Uterus (tissue), 4 donors: ENCODE measurements around the gene SIRPD. TPM values are rescaled to one million over a fixed set of nuclear protein-coding genes. Genes with fewer than 3 reads are reported as not detected.

ENCODE experiments used
- DNase-seq, 2 donors: peaks; one replicate each; pipeline ENCODE4 v3.0.0-alpha.2; 2019 to 2020
- H3K27ac ChIP-seq, 2 donors: fragments of 200-600 bp; sonication (generic); 1 replicate in 1 of 2; 2 replicates in 1 of 2; pipeline ENCODE4 v1.5.1; 2016 to 2018
- H3K27me3 ChIP-seq, 2 donors: fragments of 200-600 bp; sonication (generic); one replicate each; pipeline ENCODE4 v1.5.1; 2018 to 2019; ENCODE audit warnings: control low read depth in 1 of 2
- H3K36me3 ChIP-seq, 2 donors: fragments of 200-600 bp; sonication (generic); one replicate each; pipeline ENCODE4 v1.5.1; 2019; ENCODE audit warnings: control low read depth in 1 of 2
- H3K4me1 ChIP-seq, 2 donors: fragments of 200-600 bp; sonication (generic); one replicate each; pipeline ENCODE4 v1.5.1; 2018 to 2019; ENCODE audit warnings: control low read depth in 1 of 2
- H3K4me3 ChIP-seq, 2 donors: fragments of 200-600 bp; sonication (generic); 1 replicate in 1 of 2; 2 replicates in 1 of 2; pipeline ENCODE4 v1.5.1; 2018 to 2019; ENCODE audit warnings: mild to moderate bottlenecking in 1 of 2
- H3K9me3 ChIP-seq, 2 donors: fragments of 200-600 bp; sonication (generic); one replicate each; pipeline ENCODE4 v1.5.1; 2019; ENCODE audit warnings: control low read depth in 1 of 2
- CTCF ChIP-seq, 4 experiments: fragments of 200-600 bp in 2 of 4; fragments of 450-650 bp in 2 of 4; sonication (generic) in 2 of 4; IDR thresholded peaks; one replicate each; pipeline ENCODE4 v1.5.1; 2016 to 2019; ENCODE audit warnings: antibody characterized with exemption in 4 of 4, mild to moderate bottlenecking in 2 of 4, moderate library complexity in 1 of 4
- POLR2A ChIP-seq, 2 donors: fragments of 450-650 bp; IDR thresholded peaks; one replicate each; pipeline ENCODE4 v1.6.1; 2016; ENCODE audit warnings: antibody characterized with exemption in 2 of 2, mild to moderate bottlenecking in 1 of 2, moderate library complexity in 1 of 2
- intact Hi-C: fragments of 100-400 bp; cut with DNase I; formaldehyde crosslinking; loops from one replicate; pipeline ENCODE4 v1.15.1; 2023; ENCODE audit warnings: low total_unique reads
- total RNA-seq, 4 donors: library from RNA; depleted of rRNA in 3 of 4; stranded (reverse); fragments of >200 nt in 3 of 4; gene quantifications; one replicate each; pipeline versions ENCODE4 v1.1.0 to v1.2.4, GENCODE V29; 2014 to 2023
- donor health status: DM: yes; HTN: yes; CAD: no.

SIRPD gene
- total RNA-seq, 4 donors from 2014 or later = not detected

- Histone ChIP-seq H3K27ac (no peak overlapping the region), H3K9me3 (no peaks in the 10 kb centered on the region), H3K27me3 (no peaks in the 10 kb centered on the region), H3K36me3 (no peaks in the 10 kb centered on the region), H3K4me1 (no peaks in the 10 kb centered on the region), H3K4me3 (no peak overlapping the region)
- TF ChIP-seq POLR2A (IDR thresholded peaks at IDR 0.05) (no peak), CTCF (IDR thresholded peaks at IDR 0.05) (no peak)
- DNase-seq = no peak
- intact Hi-C loops = no loop called here
Measured at GRCh38 chr20:1517010-1517409, 40.5 kb downstream of the SIRPD start.

GRCh38 chr20:1513801-1514200, 43.7 kb downstream of the SIRPD start:
- TF ChIP-seq CTCF (IDR thresholded peaks at IDR 0.05) (no peak), POLR2A (IDR thresholded peaks at IDR 0.05) (no peak)
- Histone ChIP-seq H3K36me3 (no peaks in the 10 kb centered on the region), H3K4me3 (no peak overlapping the region), H3K27me3 (no peaks in the 10 kb centered on the region), H3K9me3 (no peaks in the 10 kb centered on the region), H3K4me1 (no peaks in the 10 kb centered on the region), H3K27ac (no peak overlapping the region)
- intact Hi-C loops = no loop called here
- DNase-seq = no peak

- H3K36me3 ChIP-seq = no peaks in the 10 kb centered on the region
- no peaks in the 10 kb centered on the region for H3K27me3 ChIP-seq
- H3K4me1 ChIP-seq = no peaks in the 10 kb centered on the region
- no peak overlapping the region for H3K4me3 ChIP-seq
- intact Hi-C loops = no loop called here
- TF ChIP-seq POLR2A (IDR thresholded peaks at IDR 0.05) (no peak), CTCF (IDR thresholded peaks at IDR 0.05) (no peak)
- no peak overlapping the region for H3K27ac ChIP-seq
- DNase-seq = no peak
- no peaks in the 10 kb centered on the region for H3K9me3 ChIP-seq
Measured at GRCh38 chr20:1509237-1509636, 48.3 kb downstream of the SIRPD start.

- Histone ChIP-seq H3K4me1 (no peaks in the 10 kb centered on the region), H3K27ac (no peak overlapping the region), H3K36me3 (no peaks in the 10 kb centered on the region), H3K4me3 (no peak overlapping the region), H3K9me3 (no peaks in the 10 kb centered on the region), H3K27me3 (no peaks in the 10 kb centered on the region)
- no peak for DNase-seq
- TF ChIP-seq CTCF (IDR thresholded peaks at IDR 0.05) = no peak
- no peak for TF ChIP-seq POLR2A (IDR thresholded peaks at IDR 0.05)
- intact Hi-C loops = no loop called here
Measured at GRCh38 chr20:1508574-1508973, 48.9 kb downstream of the SIRPD start.

- no peak overlapping the region for H3K27ac ChIP-seq
- TF ChIP-seq POLR2A (IDR thresholded peaks at IDR 0.05) = no peak
- no peak for TF ChIP-seq CTCF (IDR thresholded peaks at IDR 0.05)
- no peaks in the 10 kb centered on the region for H3K9me3 ChIP-seq
- no peaks in the 10 kb centered on the region for H3K27me3 ChIP-seq
- no peak for DNase-seq
- H3K4me3 ChIP-seq = no peak overlapping the region
- no peaks in the 10 kb centered on the region for H3K4me1 ChIP-seq
- intact Hi-C loops = no loop called here
- no peaks in the 10 kb centered on the region for H3K36me3 ChIP-seq
Measured at GRCh38 chr20:1507276-1507675, 50.2 kb downstream of the SIRPD start.
